Endothelial cell of umbilical vein (primary cell): ENCODE measurements around the gene RIPPLY1.

ENCODE experiments used
- EZH2 ChIP-seq: IDR thresholded peaks from 2 replicates; pipeline ENCODE4 v1.6.1; 2012; ENCODE audit warnings: borderline replicate concordance, low read depth, mild to moderate bottlenecking, moderate library complexity, low read length, inconsistent platforms; ENCODE audit not compliant: severe bottlenecking
- FOS ChIP-seq: IDR thresholded peaks from 2 replicates; pipeline ENCODE4 v1.6.1; 2011; ENCODE audit warnings: mild to moderate bottlenecking, low read length, moderate library complexity, borderline replicate concordance; ENCODE audit not compliant: insufficient read depth
- GATA2 ChIP-seq: IDR thresholded peaks from 2 replicates; pipeline ENCODE4 v1.7.0; 2011; ENCODE audit warnings: low read depth, mild to moderate bottlenecking, moderate library complexity, mixed read lengths, low read length; ENCODE audit not compliant: insufficient read length, insufficient read depth
- JUN ChIP-seq: IDR thresholded peaks from 2 replicates; pipeline ENCODE4 v1.6.1; 2011; ENCODE audit warnings: borderline replicate concordance, low read depth; ENCODE audit not compliant: insufficient read length, insufficient read depth
- MAX ChIP-seq: IDR thresholded peaks from 2 replicates; pipeline ENCODE4 v1.6.1; 2011; ENCODE audit not compliant: insufficient read depth, insufficient read length
- MYC ChIP-seq: IDR thresholded peaks from one replicate; pipeline ENCODE4 v1.6.1; 2011; ENCODE audit warnings: mild to moderate bottlenecking, low read depth, low read length
- POLR2A ChIP-seq: IDR thresholded peaks from 2 replicates; pipeline ENCODE4 v1.6.1; 2012; ENCODE audit warnings: low read depth, mild to moderate bottlenecking, control low read depth, low read length
- POLR2AphosphoS5 ChIP-seq: IDR thresholded peaks from 2 replicates; pipeline ENCODE4 v1.6.1; 2012; ENCODE audit warnings: low read depth, mild to moderate bottlenecking, control low read depth, low read length, moderate library complexity; ENCODE audit not compliant: insufficient read depth
- TF ChIP-seq, protein P1 (sequence below), 2 donors: IDR thresholded peaks; 1 replicate in 1 of 2; 2 replicates in 1 of 2; pipeline ENCODE4 v1.5.1; 2011; ENCODE audit warnings: low read length in 2 of 2, mild to moderate bottlenecking in 2 of 2, moderate library complexity in 2 of 2, control low read depth in 1 of 2, inconsistent platforms in 1 of 2, low read depth in 1 of 2; ENCODE audit not compliant: insufficient read depth in 1 of 2; ENCODE audit errors: extremely low read depth in 1 of 2

- TF ChIP-seq POLR2AphosphoS5 (no peak), POLR2A (no peak), EZH2 (no peak), MAX (no peak), JUN (no peak), FOS (no peak), MYC (no peak), GATA2 (no peak)
- TF ChIP-seq, protein P1, sequence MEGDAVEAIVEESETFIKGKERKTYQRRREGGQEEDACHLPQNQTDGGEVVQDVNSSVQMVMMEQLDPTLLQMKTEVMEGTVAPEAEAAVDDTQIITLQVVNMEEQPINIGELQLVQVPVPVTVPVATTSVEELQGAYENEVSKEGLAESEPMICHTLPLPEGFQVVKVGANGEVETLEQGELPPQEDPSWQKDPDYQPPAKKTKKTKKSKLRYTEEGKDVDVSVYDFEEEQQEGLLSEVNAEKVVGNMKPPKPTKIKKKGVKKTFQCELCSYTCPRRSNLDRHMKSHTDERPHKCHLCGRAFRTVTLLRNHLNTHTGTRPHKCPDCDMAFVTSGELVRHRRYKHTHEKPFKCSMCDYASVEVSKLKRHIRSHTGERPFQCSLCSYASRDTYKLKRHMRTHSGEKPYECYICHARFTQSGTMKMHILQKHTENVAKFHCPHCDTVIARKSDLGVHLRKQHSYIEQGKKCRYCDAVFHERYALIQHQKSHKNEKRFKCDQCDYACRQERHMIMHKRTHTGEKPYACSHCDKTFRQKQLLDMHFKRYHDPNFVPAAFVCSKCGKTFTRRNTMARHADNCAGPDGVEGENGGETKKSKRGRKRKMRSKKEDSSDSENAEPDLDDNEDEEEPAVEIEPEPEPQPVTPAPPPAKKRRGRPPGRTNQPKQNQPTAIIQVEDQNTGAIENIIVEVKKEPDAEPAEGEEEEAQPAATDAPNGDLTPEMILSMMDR (IDR thresholded peaks at IDR 0.05; ENCODE audit: extremely low read depth in 1 of 2, insufficient read depth in 1 of 2, low read depth in 1 of 2, low read length in 2 of 2): no peak
These were observed 851 bp upstream of the RIPPLY1 start for GRCh38 chrX:106903856-106904528.
